ENCODE data around the gene GPR135. TPM values are rescaled to one million over a fixed set of nuclear protein-coding genes. Genes with fewer than 3 reads are reported as not detected.
A peak's percentile ranks its signal among the peaks of the same experiment; 100 is the strongest.

Gene GPR135
- total RNA-seq, 1 experiment from 2014 or later: 6.7 TPM

DNA sequence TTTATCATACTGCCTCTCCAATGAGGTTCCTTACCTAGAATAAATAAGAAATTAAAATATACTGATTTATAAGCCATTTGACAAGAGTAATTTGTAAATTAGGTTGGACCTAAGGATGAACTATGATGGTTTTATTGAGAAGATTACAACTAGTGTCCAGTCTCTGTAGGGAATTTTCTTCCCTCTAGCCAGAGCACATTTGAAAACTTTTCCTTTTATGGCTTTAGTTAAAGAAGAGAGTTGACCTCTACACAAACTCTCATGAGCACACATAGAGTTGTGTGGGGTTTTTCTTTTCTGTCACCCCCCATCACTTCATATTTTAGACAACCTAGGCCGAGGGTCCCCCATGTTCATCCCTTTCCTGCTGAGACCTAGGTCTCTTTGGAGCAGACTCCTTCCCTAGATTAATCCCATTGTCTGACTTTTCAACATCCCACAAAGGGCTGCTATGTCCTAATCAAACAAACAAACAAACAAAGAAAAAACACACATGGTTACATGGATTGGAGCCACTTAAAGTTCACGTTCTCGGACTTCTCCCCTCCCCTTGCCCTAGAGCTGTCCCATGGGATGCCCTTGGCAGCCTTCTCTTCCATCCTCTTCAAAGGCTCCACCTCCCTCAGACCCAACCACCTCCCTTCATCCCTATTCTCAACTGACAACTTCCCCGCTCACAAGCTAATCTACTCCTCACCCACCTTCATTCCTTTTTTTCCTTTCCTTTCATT is 40.7 kb downstream of the GPR135 start:
- TF ChIP-seq EZH2phosphoT487 (IDR thresholded peaks at IDR 0.05; ENCODE audit: borderline replicate concordance, low read length): no peak
- TF ChIP-seq EZH2 (IDR thresholded peaks at IDR 0.05; ENCODE audit: low read length, unreplicated experiment): no peak
- TF ChIP-seq, protein P1, sequence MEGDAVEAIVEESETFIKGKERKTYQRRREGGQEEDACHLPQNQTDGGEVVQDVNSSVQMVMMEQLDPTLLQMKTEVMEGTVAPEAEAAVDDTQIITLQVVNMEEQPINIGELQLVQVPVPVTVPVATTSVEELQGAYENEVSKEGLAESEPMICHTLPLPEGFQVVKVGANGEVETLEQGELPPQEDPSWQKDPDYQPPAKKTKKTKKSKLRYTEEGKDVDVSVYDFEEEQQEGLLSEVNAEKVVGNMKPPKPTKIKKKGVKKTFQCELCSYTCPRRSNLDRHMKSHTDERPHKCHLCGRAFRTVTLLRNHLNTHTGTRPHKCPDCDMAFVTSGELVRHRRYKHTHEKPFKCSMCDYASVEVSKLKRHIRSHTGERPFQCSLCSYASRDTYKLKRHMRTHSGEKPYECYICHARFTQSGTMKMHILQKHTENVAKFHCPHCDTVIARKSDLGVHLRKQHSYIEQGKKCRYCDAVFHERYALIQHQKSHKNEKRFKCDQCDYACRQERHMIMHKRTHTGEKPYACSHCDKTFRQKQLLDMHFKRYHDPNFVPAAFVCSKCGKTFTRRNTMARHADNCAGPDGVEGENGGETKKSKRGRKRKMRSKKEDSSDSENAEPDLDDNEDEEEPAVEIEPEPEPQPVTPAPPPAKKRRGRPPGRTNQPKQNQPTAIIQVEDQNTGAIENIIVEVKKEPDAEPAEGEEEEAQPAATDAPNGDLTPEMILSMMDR (conservative IDR thresholded peaks at IDR 0.05; ENCODE audit: low read depth, low read length): no peak
- no TSS peak for BruUV-seq (replicated peaks)
- ChIA-PET POLR2A (ENCODE audit: unreplicated experiment) (no interaction called here), CTCF (interaction anchor here (0.6 kb wide), 1 partner anchor 180 kb away, joined by 5 read pairs; no protein-coding TSS in a partner anchor)
- Histone ChIP-seq H3K9me2 (replicated peaks; ENCODE audit: low read length) (no peaks in the 10 kb centered on the region), H3K4me3 (ENCODE audit: low read length) (no peak overlapping the region), H4K20me1 (ENCODE audit: low read length) (no peaks in the 10 kb centered on the region), H3K4me2 (ENCODE audit: low read length) (no peak overlapping the region), H3K36me3 (ENCODE audit: low read depth, low read length) (no peaks in the 10 kb centered on the region), H3K4me1 (ENCODE audit: insufficient read depth, low read length) (peaks cover 7% of the 10 kb centered on the region), H3K27ac (ENCODE audit: low read length) (no peak overlapping the region), H3K27me3 (ENCODE audit: low read length) (no peaks in the 10 kb centered on the region), H3K79me2 (ENCODE audit: low read length) (no peaks in the 10 kb centered on the region), H3K9ac (ENCODE audit: low read length) (no peak overlapping the region), H3K9me3 (ENCODE audit: low read length) (no peaks in the 10 kb centered on the region), H2AFZ (ENCODE audit: low read length) (no peak overlapping the region), H3F3A (ENCODE audit: low read length, unreplicated experiment) (no peaks in the 10 kb centered on the region)
- intact Hi-C loops (cut with micrococcal nuclease): loop anchor here (5.0 kb wide), 1 partner anchor 162 kb away; no protein-coding TSS in a partner anchor
- DNase-seq (no peak), ATAC-seq (no peak)

DNA sequence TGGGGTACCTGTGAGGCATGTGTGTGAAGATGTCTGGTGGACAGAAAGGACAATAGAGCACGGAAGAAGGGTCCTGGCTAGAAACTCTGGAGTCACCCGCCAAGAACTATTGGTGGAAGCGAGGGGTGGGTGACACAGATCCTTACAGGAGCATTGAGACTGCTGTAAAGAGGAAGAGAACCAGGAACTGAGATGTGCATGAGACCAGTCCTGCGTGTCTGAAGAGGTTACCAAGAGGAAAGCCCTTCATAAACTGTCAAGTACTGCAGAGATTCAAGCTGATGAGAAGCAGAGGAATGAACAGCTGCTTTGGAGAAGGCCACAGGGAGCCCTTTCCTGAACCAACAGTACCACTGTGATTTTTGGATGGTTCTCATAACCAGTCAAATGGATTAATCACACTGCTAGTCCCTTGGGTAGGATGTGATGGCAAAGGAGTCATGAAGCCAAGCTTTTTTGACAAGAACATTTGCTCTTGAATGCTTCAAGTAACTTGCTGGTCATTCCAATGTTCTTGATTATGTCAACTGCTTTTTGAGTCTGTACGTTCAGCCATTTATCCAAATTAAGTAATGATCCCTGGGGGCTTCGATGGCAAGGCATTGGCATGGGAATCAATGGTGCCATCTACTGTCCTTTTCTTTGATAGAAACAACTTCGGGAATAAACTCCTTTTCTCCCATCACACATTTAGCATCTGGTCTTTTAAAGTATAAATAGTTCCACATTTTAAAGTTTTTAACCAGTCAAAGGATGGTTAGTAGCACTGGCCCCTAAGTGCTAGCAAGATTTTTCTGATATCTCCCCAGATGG is 42.9 kb downstream of the GPR135 start:
- H3F3A ChIP-seq (ENCODE audit: low read length, unreplicated experiment): no peaks in the 10 kb centered on the region
- no peak overlapping the region for H2AFZ ChIP-seq (ENCODE audit: low read length)
- intact Hi-C loops (cut with micrococcal nuclease): loop anchor here (1.0 to 5.0 kb wide), 4 partner anchors 101 to 295 kb away; partner anchors contain the start of gene DAAM1
- H3K36me3 ChIP-seq (ENCODE audit: low read depth, low read length): no peaks in the 10 kb centered on the region
- ChIA-PET CTCF (interaction anchor here (0.7 to 1.0 kb wide), 2 partner anchors 238 to 296 kb away, joined by 3 read pairs; no protein-coding TSS in a partner anchor), POLR2A (ENCODE audit: unreplicated experiment) (no interaction called here)
- no peak overlapping the region for H3K4me2 ChIP-seq (ENCODE audit: low read length)
- no peak overlapping the region for H3K4me3 ChIP-seq (ENCODE audit: low read length)
- H3K9me2 ChIP-seq (replicated peaks; ENCODE audit: low read length): no peaks in the 10 kb centered on the region
- ATAC-seq (peak; percentile 39; the same call in 1 of the 2 replicates), DNase-seq (peak; percentile 62)
- no peaks in the 10 kb centered on the region for H3K4me1 ChIP-seq (ENCODE audit: insufficient read depth, low read length)
- H3K79me2 ChIP-seq (ENCODE audit: low read length): no peaks in the 10 kb centered on the region
- H3K9ac ChIP-seq (ENCODE audit: low read length): no peak overlapping the region
- TF ChIP-seq, protein P1 (conservative IDR thresholded peaks at IDR 0.05; ENCODE audit: low read depth, low read length): peak; percentile 97
- no peak for TF ChIP-seq EZH2phosphoT487 (IDR thresholded peaks at IDR 0.05; ENCODE audit: borderline replicate concordance, low read length)
- no TSS peak for BruUV-seq (replicated peaks)
- H3K9me3 ChIP-seq (ENCODE audit: low read length): no peaks in the 10 kb centered on the region
- no peak overlapping the region for H3K27ac ChIP-seq (ENCODE audit: low read length)
- no peaks in the 10 kb centered on the region for H3K27me3 ChIP-seq (ENCODE audit: low read length)
- no peaks in the 10 kb centered on the region for H4K20me1 ChIP-seq (ENCODE audit: low read length)
